Thyroid gland (tissue), 4 donors: ENCODE measurements around the gene TFR2. TPM values are rescaled to one million over a fixed set of nuclear protein-coding genes. Genes with fewer than 3 reads are reported as not detected.

Experiments
- DNase-seq, 2 donors: peaks; one replicate each; pipeline ENCODE4 v3.0.0-alpha.2; 2019
- H3K27ac ChIP-seq, 3 donors: fragments of 200-600 bp; sonication (generic); 1 replicate in 2 of 3; 2 replicates in 1 of 3; pipeline ENCODE4 v1.5.1; 2016 to 2019; ENCODE audit warnings: mild to moderate bottlenecking in 1 of 3, moderate library complexity in 1 of 3
- H3K27me3 ChIP-seq: fragments of 200-600 bp; sonication (generic); one replicate; pipeline ENCODE4 v1.5.1; 2019
- H3K36me3 ChIP-seq, 2 donors: fragments of 200-600 bp; sonication (generic); one replicate each; pipeline ENCODE4 v1.5.1; 2016 to 2019
- H3K4me1 ChIP-seq, 2 donors: fragments of 200-600 bp; sonication (generic); one replicate each; pipeline ENCODE4 v1.5.1; 2017 to 2019
- H3K4me3 ChIP-seq, 3 donors: fragments of 200-600 bp; sonication (generic); replicated peaks in 1 of 3; 1 replicate in 2 of 3; 2 replicates in 1 of 3; pipeline ENCODE4 v1.5.1; 2016; ENCODE audit warnings: mild to moderate bottlenecking in 1 of 3
- H3K9me3 ChIP-seq: fragments of 200-600 bp; sonication (generic); one replicate; pipeline ENCODE4 v1.5.1; 2017
- CTCF ChIP-seq, 6 experiments: fragments of 200-600 bp in 3 of 6; fragments of 450-650 bp in 3 of 6; sonication (generic) in 3 of 6; IDR thresholded peaks; one replicate each; pipeline ENCODE4 v1.5.1; 2016 to 2019; ENCODE audit warnings: antibody characterized with exemption in 6 of 6, mild to moderate bottlenecking in 2 of 6, inconsistent platforms in 1 of 6, moderate library complexity in 1 of 6
- POLR2A ChIP-seq, 2 donors: fragments of 450-650 bp; IDR thresholded peaks; one replicate each; pipeline ENCODE4 v1.6.1; 2017; ENCODE audit warnings: antibody characterized with exemption in 2 of 2, mild to moderate bottlenecking in 2 of 2, moderate library complexity in 1 of 2
- WGBS, 2 donors: methylation state at CpG; one replicate each; pipeline ENCODE4 v1.1.5; 2017; 5-methylcytosine and 5-hydroxymethylcytosine counted together
- intact Hi-C: fragments of 100-400 bp; cut with DNase I; formaldehyde crosslinking; loops from one replicate; pipeline ENCODE4 v1.15.1; 2023
- small RNA-seq: library from RNA; depleted of rRNA; stranded (forward); fragments of <200 nt; gene quantifications from one replicate; pipeline ENCODE3, GENCODE V24; 2016
- total RNA-seq, 4 donors: library from RNA; depleted of rRNA; stranded (reverse); fragments of >200 nt; gene quantifications; one replicate each; pipeline ENCODE4 v1.2.3, GENCODE V29; 2016

The TFR2 gene
- total RNA-seq, 4 donors from 2014 or later, result 0.22 to 0.27 TPM; not detected in 2

DNA sequence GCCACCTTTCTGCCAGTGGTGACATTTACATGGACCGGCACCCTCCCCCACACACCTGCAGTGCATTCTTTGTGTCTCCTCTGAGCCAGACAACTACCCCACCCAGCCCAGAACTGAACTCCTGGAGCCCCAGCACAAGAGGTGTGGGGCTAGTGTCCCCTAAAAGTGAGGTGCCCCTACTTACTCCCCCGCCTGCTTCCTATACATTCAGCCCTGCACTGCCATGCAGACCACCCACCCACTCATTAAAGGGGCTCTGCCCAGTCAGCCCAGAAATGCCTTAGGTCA is 69.6 kb downstream of the TFR2 start:
- Histone ChIP-seq H3K4me3 (no peak overlapping the region), H3K4me1 (peaks cover 12 to 18% of the 10 kb centered on the region in 2 donors), H3K9me3 (no peaks in the 10 kb centered on the region), H3K36me3 (peaks cover 22% of the 10 kb centered on the region in 2 donors), H3K27ac (no peak overlapping the region), H3K27me3 (no peaks in the 10 kb centered on the region)
- intact Hi-C loops, result no loop called here
- TF ChIP-seq CTCF (IDR thresholded peaks at IDR 0.05) (no peak), POLR2A (IDR thresholded peaks at IDR 0.05) (no peak)
- DNase-seq, result peak; percentile 62 to 70
- WGBS, 2 donors, result 83 to 95% methylated on average over 2 of the region's 2 CpGs

DNA sequence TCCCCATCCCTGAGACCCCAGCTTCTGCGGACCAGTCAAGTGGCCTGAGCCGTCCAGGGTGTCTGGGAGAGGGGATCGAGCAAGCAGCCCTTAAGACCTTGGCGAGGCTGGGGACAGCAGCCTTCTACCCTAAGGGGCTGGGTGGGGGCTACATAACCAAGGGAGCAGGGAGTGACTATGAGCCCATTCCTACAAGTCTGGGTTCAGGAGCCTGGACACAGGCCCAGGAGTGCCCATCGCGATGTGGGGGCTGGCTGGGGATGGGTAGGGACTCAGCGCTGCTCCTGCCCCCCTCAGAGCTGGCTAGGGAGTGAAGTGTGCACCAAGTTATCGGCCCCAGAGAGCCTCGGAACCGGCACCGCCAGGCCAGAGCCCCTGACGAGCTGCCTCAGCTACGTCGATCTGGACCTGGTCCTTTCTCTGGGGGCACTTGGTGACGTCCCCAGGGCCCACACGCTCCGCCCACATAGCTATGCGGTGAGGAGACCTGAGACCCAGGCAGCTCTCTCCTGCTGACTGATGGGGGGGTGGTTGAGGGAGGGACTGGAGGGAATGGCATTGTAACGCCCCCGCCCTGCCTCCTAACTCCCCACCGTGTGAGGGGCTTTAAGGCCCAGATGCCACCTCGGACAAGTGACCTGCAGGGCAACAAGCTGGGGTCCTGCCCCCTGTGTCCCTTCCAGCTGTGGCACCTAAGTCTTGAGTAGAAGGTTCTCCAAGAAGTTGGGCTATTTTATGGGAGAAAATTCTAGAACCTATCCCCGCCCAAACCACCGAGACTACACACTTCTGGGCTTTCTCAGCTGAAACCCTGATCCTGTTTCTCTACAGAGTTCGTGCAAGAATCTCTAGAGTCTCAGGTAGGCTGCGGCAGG is 70.2 kb downstream of the TFR2 start:
- 71 to 76% methylated on average over 14 to 18 of the region's 26 CpGs for WGBS, 2 donors
- intact Hi-C loops, result no loop called here
- Histone ChIP-seq H3K9me3 (no peaks in the 10 kb centered on the region), H3K4me3 (no peak overlapping the region), H3K36me3 (peaks cover 16% of the 10 kb centered on the region in 2 donors), H3K27me3 (no peaks in the 10 kb centered on the region), H3K4me1 (peaks cover 12 to 18% of the 10 kb centered on the region in 2 donors), H3K27ac (no peak overlapping the region)
- TF ChIP-seq POLR2A (IDR thresholded peaks at IDR 0.05) (no peak), CTCF (IDR thresholded peaks at IDR 0.05) (no peak)
- DNase-seq, result no peak

Small RNA genes lying within 50 kb of the gene (small RNA-seq; reads per million reads assigned to genes)
- not detected for gene SAP25

Other genes starting within 250 kb of the TFR2 start
- 1 to 10 TPM; 3.6 to 7.1 (median 4.3) TPM for gene ZCWPW1, start 212.8 kb downstream of the TFR2 start, total RNA-seq
- gene MEPCE, start 211.7 kb downstream of the TFR2 start, total RNA-seq, result 10 to 100 TPM; 42.9 to 48.7 (median 45.6) TPM
- 10 to 100 TPM; 28.4 to 67.2 (median 45.5) TPM for gene PPP1R35, start 205.1 kb downstream of the TFR2 start, total RNA-seq
- gene SPACDR, start 177.3 kb downstream of the TFR2 start, total RNA-seq, result 1 to 10 TPM in 1 of 4 donors, not detected in 3; 2.0 TPM
- 10 to 100 TPM; 22.7 to 37.8 (median 27.9) TPM for gene TSC22D4, start 162.3 kb downstream of the TFR2 start, total RNA-seq
- gene NYAP1, start 157.6 kb downstream of the TFR2 start, total RNA-seq, result 1 to 10 TPM in 2 of 4 donors, under 1 TPM in 1, not detected in 1; 0.40 to 1.3 (median 1.0) TPM
- gene AGFG2, start 102.3 kb downstream of the TFR2 start, total RNA-seq, result 10 to 100 TPM; 26.1 to 34.6 (median 28.0) TPM
- gene SAP25, start 67.7 kb downstream of the TFR2 start, total RNA-seq, result 1 to 10 TPM in 2 of 4 donors, not detected in 2; 1.5 to 6.2 TPM
- gene LRCH4, start 55.4 kb downstream of the TFR2 start, total RNA-seq, result 100 to 1,000 TPM in 1 of 4 donors, 10 to 100 TPM in 3; 55.0 to 107 (median 76.6) TPM
- gene FBXO24, start 55.2 kb downstream of the TFR2 start, total RNA-seq, result under 1 TPM; 0.13 to 0.88 (median 0.50) TPM
- 10 to 100 TPM; 12.9 to 36.3 (median 22.1) TPM for gene PCOLCE, start 39.2 kb downstream of the TFR2 start, total RNA-seq
- gene MOSPD3, start 29.0 kb downstream of the TFR2 start, total RNA-seq, result 10 to 100 TPM in 3 of 4 donors, 1 to 10 TPM in 1; 9.1 to 22.7 (median 12.3) TPM
- under 1 TPM in 1 of 4 donors, not detected in 3; 0.93 TPM for gene ACTL6B, start 14.9 kb upstream of the TFR2 start, total RNA-seq
- 100 to 1,000 TPM; 168 to 221 (median 186) TPM for gene GNB2, start 32.2 kb upstream of the TFR2 start, total RNA-seq
- 10 to 100 TPM; 30.5 to 46.9 (median 35.3) TPM for gene GIGYF1, start 52.7 kb upstream of the TFR2 start, total RNA-seq
- 10 to 100 TPM; 15.8 to 44.8 (median 21.0) TPM for gene POP7, start 64.6 kb upstream of the TFR2 start, total RNA-seq
- not detected for gene EPO, start 78.9 kb upstream of the TFR2 start, total RNA-seq
- under 1 TPM in 2 of 4 donors, not detected in 2; under 0.01 TPM for gene ZAN, start 92.0 kb upstream of the TFR2 start, total RNA-seq
- gene EPHB4, start 186.0 kb upstream of the TFR2 start, total RNA-seq, result 10 to 100 TPM; 27.9 to 38.0 (median 35.1) TPM
- 10 to 100 TPM; 15.2 to 27.9 (median 17.2) TPM for gene SLC12A9, start 211.2 kb upstream of the TFR2 start, total RNA-seq
- 100 to 1,000 TPM in 3 of 4 donors, 10 to 100 TPM in 1; 64.5 to 122 (median 109) TPM for gene TRIP6, start 225.8 kb upstream of the TFR2 start, total RNA-seq
- 100 to 1,000 TPM in 1 of 4 donors, 10 to 100 TPM in 3; 62.5 to 109 (median 93.2) TPM for gene SRRT, start 233.6 kb upstream of the TFR2 start, total RNA-seq
- 10 to 100 TPM in 1 of 4 donors, 1 to 10 TPM in 3; 7.4 to 10.4 (median 8.9) TPM for gene UFSP1, start 248.2 kb upstream of the TFR2 start, total RNA-seq